GM12865 (cell line): ENCODE results near the gene ATXN7L1.

Source experiments
- DNase-seq: peaks from one replicate; pipeline ENCODE4 v3.0.0; 2010; ENCODE audit warnings: low read depth
- H3K4me3 ChIP-seq: 2 replicates; pipeline ENCODE4 v1.5.1; 2011; ENCODE audit warnings: mild to moderate bottlenecking, low read depth, low read length, control low read depth
- CTCF ChIP-seq: IDR thresholded peaks from 2 replicates; pipeline ENCODE4 v1.5.1; 2011; ENCODE audit warnings: low read length, control low read depth, low read depth, inconsistent platforms; ENCODE audit not compliant: insufficient read depth; ENCODE audit errors: missing control alignments

Gene ATXN7L1

DNA sequence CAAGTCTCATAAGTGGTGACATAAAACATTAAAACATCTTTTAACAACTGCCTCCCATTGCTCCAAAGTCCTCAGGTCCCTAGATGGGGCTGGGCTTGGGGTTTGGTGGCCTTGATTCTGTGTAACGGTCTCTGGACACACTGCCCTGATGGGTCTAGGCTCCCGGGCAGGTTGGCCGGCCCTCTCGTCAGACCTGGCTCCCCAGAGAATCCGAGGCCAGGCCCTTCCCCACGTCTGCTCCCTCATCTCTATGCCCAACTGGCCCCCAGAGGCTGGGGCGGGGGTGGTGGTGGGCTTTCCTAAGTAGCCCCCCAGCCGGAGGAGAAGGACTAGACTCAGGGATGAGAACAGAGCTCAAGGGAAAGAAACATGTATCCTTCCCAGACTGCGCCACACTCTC lies 263.6 kb downstream of the ATXN7L1 start:
- TF ChIP-seq CTCF = no peak
- DNase-seq = no peak
- no peak overlapping the region for H3K4me3 ChIP-seq

DNA sequence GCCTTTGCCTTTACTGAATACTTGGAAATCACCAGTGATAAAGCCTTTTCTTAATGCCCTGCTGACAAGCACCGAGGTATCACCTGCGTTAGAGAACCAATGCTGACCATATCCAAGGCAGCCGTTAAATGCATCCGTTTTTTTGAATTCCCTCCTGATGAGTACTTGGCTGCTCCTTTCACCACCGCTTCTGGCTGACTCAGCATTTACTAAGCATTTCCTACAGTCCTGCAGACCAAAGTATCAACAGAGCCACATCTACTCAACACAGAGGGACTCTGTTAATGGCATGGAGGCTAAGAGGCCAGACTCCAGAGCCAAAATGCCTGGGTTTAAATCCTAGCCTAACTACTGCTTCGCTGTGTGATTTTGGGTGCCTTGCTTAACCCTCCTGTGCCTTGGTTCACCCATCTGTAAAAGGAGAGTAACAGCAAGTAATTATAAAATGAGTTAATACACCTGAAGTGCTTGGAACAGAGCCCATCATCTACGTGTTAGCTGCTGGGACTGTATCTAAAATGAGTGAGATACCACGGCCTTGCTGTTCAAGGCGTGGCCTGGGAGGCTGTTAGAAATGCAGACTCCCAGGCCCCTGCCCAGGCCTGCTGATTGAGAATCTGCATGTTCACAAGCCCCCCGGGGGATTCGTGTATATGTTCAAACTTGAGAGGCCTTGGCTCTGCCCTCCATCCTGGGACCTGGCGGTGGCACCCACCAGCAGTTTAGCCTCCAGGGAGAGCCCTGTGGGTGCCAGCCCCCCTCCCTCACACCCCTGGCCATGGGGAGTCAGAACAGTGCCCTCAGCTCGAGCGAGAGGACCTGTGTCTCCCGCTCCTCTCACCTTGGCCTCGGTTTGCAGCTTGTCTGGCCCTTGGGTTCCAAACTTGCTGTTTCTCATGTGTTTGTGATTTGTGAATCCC lies 264.3 kb downstream of the ATXN7L1 start:
- no peak overlapping the region for H3K4me3 ChIP-seq
- no peak for TF ChIP-seq CTCF
- no peak for DNase-seq

- DNase-seq = no peak
- no peak for TF ChIP-seq CTCF
- H3K4me3 ChIP-seq = no peak overlapping the region
Measured at GRCh38 chr7:105610165-105610930, 266.1 kb downstream of the ATXN7L1 start.

DNA sequence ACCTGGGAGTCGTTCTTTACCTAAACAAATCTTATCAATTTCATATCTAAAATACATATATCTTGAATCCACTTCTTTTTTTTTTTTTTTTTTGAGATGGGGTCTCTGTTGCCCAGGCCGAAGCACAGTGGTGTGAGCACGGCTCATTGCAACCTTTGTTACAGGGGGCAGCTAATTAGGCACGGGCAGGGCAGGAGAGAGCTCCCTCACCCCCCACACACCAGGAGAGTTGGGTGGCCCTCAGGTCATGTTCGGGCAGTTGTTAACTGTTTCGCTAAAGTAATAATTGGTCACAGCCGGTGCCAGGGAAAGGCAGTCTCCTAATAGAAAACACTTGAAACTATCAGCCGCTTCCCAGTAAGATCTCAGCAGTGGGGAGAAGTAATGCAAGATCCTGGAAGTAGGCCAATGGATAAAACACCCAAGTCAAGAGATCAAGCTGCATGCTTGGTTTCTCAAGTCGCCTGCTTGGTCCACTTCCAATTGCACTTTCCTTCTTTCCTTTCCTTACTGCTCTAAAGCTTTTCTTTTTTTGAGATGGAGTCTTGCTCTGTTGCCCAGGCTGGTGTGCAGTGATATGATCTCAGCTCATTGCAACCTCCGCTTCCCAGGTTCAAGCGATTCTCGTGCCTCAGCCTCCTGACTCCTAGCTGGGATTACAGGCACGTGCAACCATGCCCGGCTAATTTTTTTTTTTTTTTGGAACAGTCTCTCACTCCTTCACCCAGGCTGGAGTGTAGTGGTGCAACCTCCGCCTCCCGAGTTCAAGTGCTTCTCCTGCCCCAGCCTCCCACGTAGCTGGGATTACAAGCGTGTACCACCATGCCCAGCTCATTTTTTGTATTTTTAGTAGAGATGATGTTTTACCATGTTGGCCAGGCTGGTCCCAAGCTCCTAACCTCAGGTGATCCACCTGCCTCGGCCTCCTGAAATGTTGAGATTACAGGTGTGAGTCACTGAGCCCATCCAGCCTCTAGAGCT lies 273.8 kb downstream of the ATXN7L1 start:
- TF ChIP-seq CTCF = no peak
- no peak for DNase-seq
- H3K4me3 ChIP-seq = no peak overlapping the region

GRCh38 chr7:105600720-105601550 lies 275.5 kb downstream of the ATXN7L1 start:
- no peak for DNase-seq
- no peak for TF ChIP-seq CTCF
- no peak overlapping the region for H3K4me3 ChIP-seq
